ENCODE measurements around the gene BIN1.

BIN1 gene

DNA sequence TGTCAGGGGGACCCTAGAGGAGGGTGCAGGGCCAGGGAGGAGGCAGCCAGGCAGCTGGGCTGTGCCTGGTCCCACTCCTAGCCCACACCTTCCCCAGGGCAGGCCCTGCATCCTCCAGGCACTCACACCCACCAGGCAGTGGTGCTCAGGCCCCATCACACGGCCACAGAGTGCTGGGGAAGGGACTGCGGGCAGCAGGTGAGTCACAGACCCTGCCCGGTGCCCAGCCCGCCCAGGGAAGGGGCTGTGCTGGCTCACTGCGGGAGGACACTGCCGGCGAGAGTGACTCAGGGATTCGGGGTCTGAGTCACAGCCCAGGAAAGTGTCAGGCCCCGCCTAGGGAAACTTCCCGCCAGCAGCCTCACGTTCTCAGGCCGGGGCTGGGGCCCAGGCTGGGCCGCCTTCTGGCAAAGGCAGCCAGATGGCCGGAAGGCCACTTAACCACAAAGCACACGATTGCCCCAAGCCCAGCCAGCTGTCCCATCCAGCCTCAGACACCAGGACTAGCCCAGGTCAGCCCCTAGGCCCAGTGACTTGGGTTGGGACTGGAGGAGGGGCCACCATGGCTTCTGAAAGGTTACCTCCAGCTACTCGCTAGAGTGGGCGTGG lies 42.2 kb downstream of the BIN1 start:
- Histone ChIP-seq H3K4me3 (ENCODE audit: low read depth, low read length) (no peak overlapping the region), H3K36me3 (replicated peaks) (peaks cover 12% of the 10 kb centered on the region), H3K27me3 (replicated peaks) (no peaks in the 10 kb centered on the region), H3K27ac (peak overlapping the region; percentile 67)
- TF ChIP-seq, protein P1, sequence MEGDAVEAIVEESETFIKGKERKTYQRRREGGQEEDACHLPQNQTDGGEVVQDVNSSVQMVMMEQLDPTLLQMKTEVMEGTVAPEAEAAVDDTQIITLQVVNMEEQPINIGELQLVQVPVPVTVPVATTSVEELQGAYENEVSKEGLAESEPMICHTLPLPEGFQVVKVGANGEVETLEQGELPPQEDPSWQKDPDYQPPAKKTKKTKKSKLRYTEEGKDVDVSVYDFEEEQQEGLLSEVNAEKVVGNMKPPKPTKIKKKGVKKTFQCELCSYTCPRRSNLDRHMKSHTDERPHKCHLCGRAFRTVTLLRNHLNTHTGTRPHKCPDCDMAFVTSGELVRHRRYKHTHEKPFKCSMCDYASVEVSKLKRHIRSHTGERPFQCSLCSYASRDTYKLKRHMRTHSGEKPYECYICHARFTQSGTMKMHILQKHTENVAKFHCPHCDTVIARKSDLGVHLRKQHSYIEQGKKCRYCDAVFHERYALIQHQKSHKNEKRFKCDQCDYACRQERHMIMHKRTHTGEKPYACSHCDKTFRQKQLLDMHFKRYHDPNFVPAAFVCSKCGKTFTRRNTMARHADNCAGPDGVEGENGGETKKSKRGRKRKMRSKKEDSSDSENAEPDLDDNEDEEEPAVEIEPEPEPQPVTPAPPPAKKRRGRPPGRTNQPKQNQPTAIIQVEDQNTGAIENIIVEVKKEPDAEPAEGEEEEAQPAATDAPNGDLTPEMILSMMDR (IDR thresholded peaks at IDR 0.05; ENCODE audit: low read depth, low read length, missing control alignments), result peak; percentile 57
- DNase-seq, result peak; percentile 93
- in situ Hi-C loops (cut with HindIII; ENCODE audit: low pct_ligation_motif_present, low sequenced_read_pairs), result no loop called here

DNA sequence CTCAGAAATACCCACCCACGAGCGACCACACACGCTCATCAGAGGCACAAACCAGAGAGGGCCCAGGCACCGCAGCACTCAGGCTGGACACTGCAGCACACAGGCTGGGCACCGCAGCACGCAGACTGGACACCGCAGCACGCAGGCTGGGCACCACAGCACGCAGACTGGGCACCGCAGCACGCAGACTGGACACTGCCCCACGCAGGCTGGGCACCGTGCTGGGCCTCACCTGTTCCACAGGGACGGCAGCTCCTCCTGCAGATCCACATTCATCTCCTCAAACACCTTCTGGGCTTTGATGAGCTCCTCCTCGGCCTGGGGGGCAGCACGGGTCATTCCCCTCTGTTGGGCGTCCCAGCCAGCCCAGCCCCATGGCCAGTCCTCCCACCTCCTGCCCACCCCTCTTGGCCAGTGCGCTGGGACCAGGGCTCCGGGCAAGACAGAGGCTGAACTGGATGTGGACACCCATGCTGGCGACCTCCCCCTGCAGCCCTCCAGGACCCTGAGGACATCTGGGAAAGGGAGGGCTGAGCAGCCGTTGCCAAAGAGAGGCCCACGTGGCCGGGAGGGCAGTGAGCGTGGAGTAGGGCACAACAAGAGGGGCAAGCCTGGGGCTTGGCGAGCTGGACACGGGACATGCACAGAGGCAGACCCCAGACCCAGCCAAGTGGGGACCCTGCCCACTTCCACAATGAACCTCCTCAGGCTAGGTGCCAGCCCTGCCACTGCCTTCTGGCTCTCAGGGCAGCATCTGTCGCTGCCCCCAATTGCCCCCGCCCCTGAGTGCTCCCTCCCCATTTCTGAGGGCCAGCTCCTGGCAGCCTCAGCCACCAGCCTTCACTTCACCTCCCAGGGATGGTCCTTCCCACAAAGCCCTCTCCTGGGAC lies 43.0 kb downstream of the BIN1 start:
- H3K4me3 ChIP-seq (ENCODE audit: low read depth, low read length), result no peak overlapping the region
- H3K27ac ChIP-seq, result peak overlapping the region; percentile 67
- in situ Hi-C loops (cut with HindIII; ENCODE audit: low pct_ligation_motif_present, low sequenced_read_pairs), result no loop called here
- TF ChIP-seq, protein P1 (IDR thresholded peaks at IDR 0.05; ENCODE audit: low read depth, low read length, missing control alignments), result no peak
- peaks cover 14% of the 10 kb centered on the region for H3K36me3 ChIP-seq (replicated peaks)
- DNase-seq, result no peak
- H3K27me3 ChIP-seq (replicated peaks), result no peaks in the 10 kb centered on the region

DNA sequence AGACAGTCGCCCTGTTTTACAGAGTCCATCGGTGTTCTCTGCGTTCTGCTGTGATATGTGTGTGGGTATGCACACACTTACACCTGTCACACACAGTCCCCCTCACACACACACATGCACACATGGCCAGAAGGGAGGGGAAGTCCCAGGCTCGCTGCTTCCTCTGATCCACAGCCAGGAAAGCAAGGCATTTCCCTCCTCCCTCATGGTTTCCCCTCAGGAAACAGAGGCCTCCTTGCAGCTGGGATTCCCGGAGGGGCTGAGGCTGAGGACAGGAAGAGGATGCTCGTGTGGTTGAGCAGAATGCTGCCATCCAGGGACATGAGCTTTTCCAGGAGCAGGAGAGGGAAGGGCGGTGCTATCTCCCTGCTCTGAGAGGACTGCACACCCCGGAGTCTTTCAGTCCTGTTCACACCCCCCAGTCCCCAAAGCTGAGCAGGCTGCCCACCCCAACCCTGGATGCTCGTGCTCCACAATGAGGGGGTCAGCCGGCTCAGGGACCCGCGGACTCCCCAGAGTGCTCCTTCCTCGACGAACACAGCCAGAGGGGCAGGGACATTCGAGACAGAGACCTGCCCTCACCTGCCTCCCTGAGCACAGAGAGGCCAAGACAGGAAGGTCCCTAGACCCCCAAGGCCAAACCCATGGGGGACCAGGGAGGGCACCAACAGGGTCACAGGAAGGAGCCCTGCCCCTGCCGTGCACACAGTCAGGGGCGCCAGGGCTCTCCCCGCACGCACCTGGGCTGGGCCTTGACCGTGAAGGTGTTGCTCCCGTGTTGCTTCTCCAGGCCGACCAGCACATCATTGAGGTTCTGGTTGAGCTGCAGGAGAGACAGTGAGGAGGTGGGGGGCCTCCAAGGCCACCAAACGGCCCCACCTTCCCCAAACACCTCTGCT lies 45.3 kb downstream of the BIN1 start:
- peaks cover 19% of the 10 kb centered on the region for H3K36me3 ChIP-seq (replicated peaks)
- in situ Hi-C loops (cut with HindIII; ENCODE audit: low pct_ligation_motif_present, low sequenced_read_pairs), result no loop called here
- peak; percentile 16 for DNase-seq
- no peak overlapping the region for H3K4me3 ChIP-seq (ENCODE audit: low read depth, low read length)
- H3K27me3 ChIP-seq (replicated peaks), result no peaks in the 10 kb centered on the region
- no peak overlapping the region for H3K27ac ChIP-seq
- TF ChIP-seq, protein P1 (IDR thresholded peaks at IDR 0.05; ENCODE audit: low read depth, low read length, missing control alignments), result no peak

DNA sequence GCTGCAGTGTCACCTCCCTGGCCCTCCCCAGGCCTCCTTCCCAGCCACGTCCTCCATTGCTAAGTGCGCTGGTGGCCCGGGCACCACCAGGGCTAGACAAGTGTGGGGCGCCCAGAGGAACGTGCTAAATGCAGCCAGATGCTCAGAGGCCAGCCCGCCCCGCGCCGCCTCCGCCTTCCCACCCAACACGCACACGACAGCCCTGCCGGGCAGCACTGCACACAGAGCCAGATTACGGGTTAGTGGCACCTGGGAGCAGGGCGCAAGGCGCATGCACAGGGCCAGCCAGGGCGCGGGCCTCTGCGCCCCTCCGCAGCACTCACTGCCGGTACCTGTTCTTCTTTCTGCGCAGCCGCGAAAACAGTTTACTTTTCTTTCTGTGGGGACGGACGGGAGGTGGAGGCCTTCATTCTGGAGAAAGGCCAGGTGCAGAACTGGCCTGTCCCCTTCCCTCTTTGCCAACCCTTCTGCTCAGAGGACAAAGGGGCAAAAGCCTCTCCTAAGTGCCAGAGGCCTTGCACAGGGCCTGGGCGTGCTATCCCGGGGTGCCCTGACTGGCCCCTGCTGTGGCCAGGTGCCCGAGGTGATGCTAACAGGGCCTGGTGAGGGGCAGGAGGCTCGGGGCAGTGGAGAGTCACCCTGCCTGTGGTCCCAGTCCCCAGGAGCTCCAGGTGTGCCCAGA lies 46.5 kb downstream of the BIN1 start:
- H3K27me3 ChIP-seq (replicated peaks), result no peaks in the 10 kb centered on the region
- H3K36me3 ChIP-seq (replicated peaks), result peaks cover 19% of the 10 kb centered on the region
- H3K4me3 ChIP-seq (ENCODE audit: low read depth, low read length), result no peak overlapping the region
- no peak overlapping the region for H3K27ac ChIP-seq
- DNase-seq, result no peak
- in situ Hi-C loops (cut with HindIII; ENCODE audit: low pct_ligation_motif_present, low sequenced_read_pairs), result no loop called here
- TF ChIP-seq, protein P1 (IDR thresholded peaks at IDR 0.05; ENCODE audit: low read depth, low read length, missing control alignments), result no peak

DNA sequence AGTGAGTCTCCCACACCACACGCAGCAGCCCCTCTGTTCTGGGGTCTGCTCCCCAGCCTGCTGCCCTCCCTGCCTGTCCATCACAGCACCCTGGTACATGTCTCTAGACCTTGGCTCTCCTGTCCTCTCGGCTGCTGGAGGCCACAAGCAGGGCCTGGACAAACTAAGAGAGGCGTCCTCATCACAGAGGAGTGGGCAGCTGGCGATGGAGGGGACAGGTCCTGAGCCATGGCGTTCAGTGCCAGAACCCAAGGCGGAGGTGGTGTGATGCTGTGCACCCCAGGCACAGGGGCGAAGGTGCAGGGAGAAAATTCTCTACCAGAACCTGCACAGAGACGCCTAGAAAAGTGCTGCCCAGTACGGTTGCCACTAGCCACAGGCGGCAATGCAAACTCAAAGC lies 47.4 kb downstream of the BIN1 start:
- TF ChIP-seq, protein P1 (IDR thresholded peaks at IDR 0.05; ENCODE audit: low read depth, low read length, missing control alignments), result no peak
- Histone ChIP-seq H3K27me3 (replicated peaks) (no peaks in the 10 kb centered on the region), H3K27ac (no peak overlapping the region), H3K4me3 (ENCODE audit: low read depth, low read length) (no peak overlapping the region), H3K36me3 (replicated peaks) (peaks cover 19% of the 10 kb centered on the region)
- no peak for DNase-seq
- in situ Hi-C loops (cut with HindIII; ENCODE audit: low pct_ligation_motif_present, low sequenced_read_pairs), result no loop called here

Data from brain microvascular endothelial cell (primary cell).